CD4-positive, alpha-beta T cell treated with Interleukin-15 for 4 hours (primary cell): Measurements from ENCODE around the gene IQSEC3.
"Not testable (repeated sequence)": the region's sequence is repeated elsewhere in the genome, so short reads cannot be mapped to it uniquely, and the experiment has no call there.

Source experiments
- DNase-seq: peaks from one replicate; pipeline ENCODE4 v3.0.0-alpha.2; 2020; ENCODE audit warnings: low spot score

The IQSEC3 gene

GRCh38 chr12:177980-178828, 111.6 kb downstream of the IQSEC3 start:
- DNase-seq, result no peak

- DNase-seq, result no peak
Measured at GRCh38 chr12:178829-179109, 112.2 kb downstream of the IQSEC3 start.

- no peak for DNase-seq
Measured at GRCh38 chr12:179131-179884, 112.7 kb downstream of the IQSEC3 start.

- no peak for DNase-seq
Measured at GRCh38 chr12:179885-180284, 113.3 kb downstream of the IQSEC3 start.

- DNase-seq, result no peak
Measured at GRCh38 chr12:180445-180844, 113.9 kb downstream of the IQSEC3 start.

- DNase-seq, result no peak
Measured at GRCh38 chr12:181921-182320, 115.4 kb downstream of the IQSEC3 start.

GRCh38 chr12:182381-182892, 115.9 kb downstream of the IQSEC3 start:
- DNase-seq, result no peak

GRCh38 chr12:184811-185575, 118.4 kb downstream of the IQSEC3 start:
- no peak for DNase-seq

- DNase-seq, result no peak
Measured at GRCh38 chr12:185576-185955, 119.0 kb downstream of the IQSEC3 start.

- DNase-seq, result no peak
Measured at GRCh38 chr12:186006-186625, 119.5 kb downstream of the IQSEC3 start.

GRCh38 chr12:187986-188909, 121.7 kb downstream of the IQSEC3 start:
- not testable (repeated sequence) for DNase-seq

- peak; percentile 7 for DNase-seq
Measured at GRCh38 chr12:188910-189621, 122.5 kb downstream of the IQSEC3 start.

GRCh38 chr12:189622-189962, 123.0 kb downstream of the IQSEC3 start:
- no peak for DNase-seq

GRCh38 chr12:190881-191280, 124.3 kb downstream of the IQSEC3 start:
- no peak for DNase-seq

- no peak for DNase-seq
Measured at GRCh38 chr12:191541-191940, 125.0 kb downstream of the IQSEC3 start.

GRCh38 chr12:193261-193660, 126.7 kb downstream of the IQSEC3 start:
- no peak for DNase-seq

- DNase-seq, result no peak
Measured at GRCh38 chr12:194276-194675, 127.7 kb downstream of the IQSEC3 start.

- no peak for DNase-seq
Measured at GRCh38 chr12:195156-195555, 128.6 kb downstream of the IQSEC3 start.

- DNase-seq, result no peak
Measured at GRCh38 chr12:195951-196350, 129.4 kb downstream of the IQSEC3 start.

- no peak for DNase-seq
Measured at GRCh38 chr12:196436-196835, 129.9 kb downstream of the IQSEC3 start.

GRCh38 chr12:197347-197746, 130.8 kb downstream of the IQSEC3 start:
- no peak for DNase-seq
